ENCODE results near the gene PDHX. TPM values are rescaled to one million over a fixed set of nuclear protein-coding genes. Genes with fewer than 3 reads are reported as not detected.

Gene PDHX
- total and polyA plus RNA-seq, 10 of the 15 experiments (the other 5 are each of a cell fraction or from before 2014, with no cell fraction given), result 14.5 to 41.9 (median 28.0) TPM

GRCh38 chr11:34907934-34908593 lies 8.4 kb upstream of the PDHX start (continued):
- TF ChIP-seq CHD4 (IDR thresholded peaks at IDR 0.05), result no peak
- TF ChIP-seq ZSCAN29 (IDR thresholded peaks at IDR 0.05), result no peak
- no peak for TF ChIP-seq EGR1 (IDR thresholded peaks at IDR 0.05; ENCODE audit: borderline replicate concordance in 1 of 2, low read depth in 2 of 2, low read length in 2 of 2)
- no peak for TF ChIP-seq TARDBP (IDR thresholded peaks at IDR 0.05; ENCODE audit: borderline replicate concordance)
- TF ChIP-seq EZH2 (IDR thresholded peaks at IDR 0.05; ENCODE audit: borderline replicate concordance, control insufficient read depth, low read depth, low read length), result no peak
- no peak for TF ChIP-seq SMAD5 (IDR thresholded peaks at IDR 0.05; ENCODE audit: low read depth)
- no peak for TF ChIP-seq ZNF384 (IDR thresholded peaks at IDR 0.05; ENCODE audit: borderline replicate concordance, low read depth, low read length)

- Histone ChIP-seq H3K27ac (ENCODE audit: control insufficient read depth, insufficient read depth) (no peak overlapping the region), H3K9me3 (replicated peaks; ENCODE audit: control insufficient read depth, insufficient read depth, low read length) (no peaks in the 10 kb centered on the region; the same call in 2 of the 3 replicates), H3K4me1 (ENCODE audit: control insufficient read depth, insufficient read depth, low read length) (peaks cover 4% of the 10 kb centered on the region; the same call in 1 of the 2 replicates), H3K4me3 (no peak overlapping the region), H4K20me1 (ENCODE audit: control insufficient read depth, insufficient read depth) (no peaks in the 10 kb centered on the region), H3K79me2 (ENCODE audit: control insufficient read depth, insufficient read depth, low read length) (peaks cover 6% of the 10 kb centered on the region), H2AFZ (ENCODE audit: control insufficient read depth, low read depth, low read length) (no peak overlapping the region), H3K9ac (ENCODE audit: control insufficient read depth, insufficient read depth, low read length) (no peak overlapping the region), H3K36me3 (ENCODE audit: control insufficient read depth in 2 of 2, insufficient read depth in 2 of 2, low read length in 1 of 2) (no peaks in the 10 kb centered on the region), H3K27me3 (replicated peaks in 1 of 2; ENCODE audit: control insufficient read depth in 2 of 2, insufficient read depth in 2 of 2, low read length in 1 of 2) (no peaks in the 10 kb centered on the region), H3K4me2 (ENCODE audit: control insufficient read depth, insufficient read depth) (no peak overlapping the region)
- RAD21 ChIA-PET (ENCODE audit: unreplicated experiment), result interaction anchor here (1.3 kb wide), 1 partner anchor 18 kb away, joined by 4 read pairs; no protein-coding TSS in a partner anchor
- intact Hi-C loops (cut with micrococcal nuclease; ENCODE audit: unreplicated experiment), result no loop called here
- ATAC-seq (no peak), DNase-seq (ENCODE audit: low read depth, low spot score) (no peak), FAIRE-seq (no peak)
- in situ Hi-C loops (cut with MboI), result no loop called here
- WGBS (ENCODE audit: insufficient coverage, insufficient replicate concordance, low lambda C conversion rate, missing lambda C conversion rate), result 78% methylated on average over 6 of the region's 6 CpGs
- CTCF ChIA-PET, result no interaction called here
- BruUV-seq (replicated peaks), result no TSS peak
- TF ChIP-seq, protein P1, sequence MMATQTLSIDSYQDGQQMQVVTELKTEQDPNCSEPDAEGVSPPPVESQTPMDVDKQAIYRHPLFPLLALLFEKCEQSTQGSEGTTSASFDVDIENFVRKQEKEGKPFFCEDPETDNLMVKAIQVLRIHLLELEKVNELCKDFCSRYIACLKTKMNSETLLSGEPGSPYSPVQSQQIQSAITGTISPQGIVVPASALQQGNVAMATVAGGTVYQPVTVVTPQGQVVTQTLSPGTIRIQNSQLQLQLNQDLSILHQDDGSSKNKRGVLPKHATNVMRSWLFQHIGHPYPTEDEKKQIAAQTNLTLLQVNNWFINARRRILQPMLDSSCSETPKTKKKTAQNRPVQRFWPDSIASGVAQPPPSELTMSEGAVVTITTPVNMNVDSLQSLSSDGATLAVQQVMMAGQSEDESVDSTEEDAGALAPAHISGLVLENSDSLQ (IDR thresholded peaks at IDR 0.05), result no peak
- no peak for TF ChIP-seq IKZF2 (IDR thresholded peaks at IDR 0.05)
- TF ChIP-seq CBFB (IDR thresholded peaks at IDR 0.05; ENCODE audit: low read depth), result no peak
- TF ChIP-seq TCF3 (IDR thresholded peaks at IDR 0.05; ENCODE audit: borderline replicate concordance, insufficient read depth, low read depth, low read length), result no peak
- no peak for TF ChIP-seq HDAC2 (IDR thresholded peaks at IDR 0.05)
- no peak for TF ChIP-seq BHLHE40 (IDR thresholded peaks at IDR 0.05; ENCODE audit: borderline replicate concordance in 1 of 2, low read depth in 2 of 2, low read length in 1 of 2)
- no peak for TF ChIP-seq BCL11A (IDR thresholded peaks at IDR 0.05; ENCODE audit: low read depth, low read length)
- no peak for TF ChIP-seq RELA (IDR thresholded peaks at IDR 0.05; ENCODE audit: borderline replicate concordance, partially characterized antibody)
- POLR2A ChIA-PET, result interaction anchor here (1.3 kb wide), 1 partner anchor 121 kb away, joined by 3 read pairs; no protein-coding TSS in a partner anchor
- SMC1A ChIA-PET (ENCODE audit: uncharacterized antibody, unreplicated experiment), result interaction anchor here (1.2 to 1.7 kb wide), 2 partner anchors 15 to 322 kb away, joined by 3 read pairs; no protein-coding TSS in a partner anchor
Observed at GRCh38 chr11:34909415-34909814, 7.0 kb upstream of the PDHX start.

Measured in GM12878 (cell line).